Gastrocnemius medialis (tissue), 4 donors: Measurements from ENCODE around the gene CERS3.

Experiments used
- CTCF ChIP-seq, 5 experiments: fragments of 450-650 bp in 3 of 5; fragments of 200-600 bp in 2 of 5; sonication (generic) in 2 of 5; IDR thresholded peaks in 4 of 5; conservative IDR thresholded peaks in 1 of 5; 1 replicate in 4 of 5; 2 replicates in 1 of 5; pipeline ENCODE4 v1.5.1; 2016 to 2019; ENCODE audit warnings: antibody characterized with exemption in 5 of 5, mild to moderate bottlenecking in 3 of 5, moderate library complexity in 3 of 5
- POLR2A ChIP-seq, 2 donors: fragments of 450-650 bp; IDR thresholded peaks; one replicate each; pipeline ENCODE4 v1.6.1; 2017; ENCODE audit warnings: antibody characterized with exemption in 2 of 2, mild to moderate bottlenecking in 2 of 2, moderate library complexity in 2 of 2

- TF ChIP-seq CTCF (IDR thresholded peaks at IDR 0.05 in 4 of 5, conservative IDR thresholded peaks at IDR 0.05 in 1 of 5), result no peak
- TF ChIP-seq POLR2A (IDR thresholded peaks at IDR 0.05), result no peak
Measured at GRCh38 chr15:100502651-100503050, 26.1 kb downstream of the CERS3 start.
